Panc1 (cell line): ENCODE measurements around the gene COL4A2. TPM values are rescaled to one million over a fixed set of nuclear protein-coding genes. Genes with fewer than 3 reads are reported as not detected.

ENCODE experiments used
- ATAC-seq: fragments of 200-7000 bp; cut with Tn5 transposase; 2 replicates; pipeline ENCODE4 v1.9.1; 2020; ENCODE audit warnings: mild to moderate bottlenecking, moderate library complexity
- BruUV-seq: library from RNA; stranded (reverse); fragments of 400-500 nt; replicated peaks from 2 replicates; lab custom pipeline; 2021; lab: Mats Ljungman, UMichigan
- CTCF ChIA-PET: fragments of 300-600 bp; sonication (Branson Sonifier 250); formaldehyde crosslinking; loops from one replicate; lab custom pipeline; 2022; ENCODE audit warnings: antibody characterized with exemption; lab: Charles Lee
- POLR2A ChIA-PET: fragments of 300-600 bp; sonication (Branson Sonifier 250); formaldehyde crosslinking; loops from one replicate; lab custom pipeline; 2022; ENCODE audit warnings: antibody characterized with exemption; lab: Charles Lee
- DNase-seq: peaks from one replicate; pipeline ENCODE4 v3.0.0-alpha.2; 2010; ENCODE audit warnings: low read depth, low spot score
- H3K27ac ChIP-seq: 2 replicates; pipeline ENCODE4 v1.5.1; 2011; ENCODE audit warnings: mild to moderate bottlenecking, low read length, inconsistent platforms
- H3K27me3 ChIP-seq: fragments of 200-500 bp; sonication (Bioruptor generic); 2 replicates; pipeline ENCODE4 v1.6.0; 2014; ENCODE audit warnings: low read length, inconsistent platforms; ENCODE audit not compliant: control insufficient read depth, insufficient read depth
- H3K36me3 ChIP-seq: fragments of 200-500 bp; sonication (Bioruptor generic); 2 replicates; pipeline ENCODE4 v1.5.1; 2014; ENCODE audit warnings: inconsistent platforms, mild to moderate bottlenecking, low read length, moderate library complexity; ENCODE audit not compliant: control insufficient read depth, insufficient read depth
- H3K4me1 ChIP-seq: 2 replicates; pipeline ENCODE4 v1.5.1; 2011; ENCODE audit warnings: inconsistent platforms, mild to moderate bottlenecking, low read length, moderate library complexity; ENCODE audit not compliant: control insufficient read depth, insufficient read depth
- H3K4me3 ChIP-seq, 2 experiments: 2 replicates each; pipeline ENCODE4 v1.5.1; 2011 to 2012; ENCODE audit warnings: low read depth in 2 of 2, low read length in 2 of 2, mild to moderate bottlenecking in 2 of 2, inconsistent platforms in 1 of 2, moderate library complexity in 1 of 2
- H3K9me3 ChIP-seq: fragments of 200-500 bp; sonication (Bioruptor generic); 2 replicates; pipeline ENCODE4 v1.5.1; 2014; ENCODE audit warnings: low read depth, mild to moderate bottlenecking, inconsistent platforms, low read length, moderate library complexity; ENCODE audit not compliant: control insufficient read depth, insufficient read depth
- POLR2AphosphoS5 ChIP-seq: IDR thresholded peaks from 2 replicates; pipeline ENCODE4 v1.6.1; 2012; ENCODE audit warnings: mild to moderate bottlenecking, low read depth, low read length, moderate library complexity
- SIN3A ChIP-seq: IDR thresholded peaks from 2 replicates; pipeline ENCODE4 v1.6.1; 2012; ENCODE audit warnings: low read depth, mild to moderate bottlenecking, low read length, moderate library complexity, borderline replicate concordance; ENCODE audit not compliant: insufficient read depth
- TCF7L2 ChIP-seq: IDR thresholded peaks from 2 replicates; pipeline ENCODE4 v1.6.1; 2011; ENCODE audit warnings: mild to moderate bottlenecking, low read depth, low read length, inconsistent platforms
- in situ Hi-C: cut with HindIII; loops from 2 replicates; pipeline ENCODE4 v1.10.0; 2016; ENCODE audit warnings: low sequenced_read_pairs, low pct_unique_long_range_greater_than_20kb
- intact Hi-C: fragments of 100-400 bp; cut with micrococcal nuclease; formaldehyde crosslinking; loops from one replicate; pipeline ENCODE4 v1.10.0; 2022; ENCODE audit not compliant: unreplicated experiment
- total RNA-seq: library from RNA; stranded (reverse); gene quantifications from one replicate; pipeline ENCODE4 v1.2.1, GENCODE V29; 2021; ENCODE audit not compliant: unreplicated experiment
- TF ChIP-seq, protein P1 (sequence below): fragments of 450-650 bp; IDR thresholded peaks from 2 replicates; pipeline ENCODE4 v1.5.1; 2017; ENCODE audit warnings: mild to moderate bottlenecking
- TF ChIP-seq, protein P2 (sequence below), 2 experiments: IDR thresholded peaks; 2 replicates each; pipeline ENCODE4 v1.6.1; 2011 to 2012; ENCODE audit warnings: low read depth in 2 of 2, control low read depth in 1 of 2, low read length in 1 of 2, mild to moderate bottlenecking in 1 of 2, moderate library complexity in 1 of 2; ENCODE audit not compliant: insufficient read depth in 1 of 2

The COL4A2 gene
- total RNA-seq, 1 experiment from 2014 or later = 3.0 TPM

- no peak for DNase-seq
- Histone ChIP-seq H3K4me3 (no peak overlapping the region), H3K4me1 (no peaks in the 10 kb centered on the region), H3K36me3 (no peaks in the 10 kb centered on the region), H3K27ac (no peak overlapping the region), H3K9me3 (no peaks in the 10 kb centered on the region), H3K27me3 (no peaks in the 10 kb centered on the region)
- BruUV-seq = no TSS peak
- ChIA-PET POLR2A (no interaction called here), CTCF (no interaction called here)
- intact Hi-C loops (no loop called here), in situ Hi-C loops (no loop called here)
- TF ChIP-seq POLR2AphosphoS5 = no peak
- no peak for TF ChIP-seq SIN3A
- no peak for TF ChIP-seq TCF7L2
- TF ChIP-seq, protein P1, sequence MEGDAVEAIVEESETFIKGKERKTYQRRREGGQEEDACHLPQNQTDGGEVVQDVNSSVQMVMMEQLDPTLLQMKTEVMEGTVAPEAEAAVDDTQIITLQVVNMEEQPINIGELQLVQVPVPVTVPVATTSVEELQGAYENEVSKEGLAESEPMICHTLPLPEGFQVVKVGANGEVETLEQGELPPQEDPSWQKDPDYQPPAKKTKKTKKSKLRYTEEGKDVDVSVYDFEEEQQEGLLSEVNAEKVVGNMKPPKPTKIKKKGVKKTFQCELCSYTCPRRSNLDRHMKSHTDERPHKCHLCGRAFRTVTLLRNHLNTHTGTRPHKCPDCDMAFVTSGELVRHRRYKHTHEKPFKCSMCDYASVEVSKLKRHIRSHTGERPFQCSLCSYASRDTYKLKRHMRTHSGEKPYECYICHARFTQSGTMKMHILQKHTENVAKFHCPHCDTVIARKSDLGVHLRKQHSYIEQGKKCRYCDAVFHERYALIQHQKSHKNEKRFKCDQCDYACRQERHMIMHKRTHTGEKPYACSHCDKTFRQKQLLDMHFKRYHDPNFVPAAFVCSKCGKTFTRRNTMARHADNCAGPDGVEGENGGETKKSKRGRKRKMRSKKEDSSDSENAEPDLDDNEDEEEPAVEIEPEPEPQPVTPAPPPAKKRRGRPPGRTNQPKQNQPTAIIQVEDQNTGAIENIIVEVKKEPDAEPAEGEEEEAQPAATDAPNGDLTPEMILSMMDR = no peak
- TF ChIP-seq, protein P2, sequence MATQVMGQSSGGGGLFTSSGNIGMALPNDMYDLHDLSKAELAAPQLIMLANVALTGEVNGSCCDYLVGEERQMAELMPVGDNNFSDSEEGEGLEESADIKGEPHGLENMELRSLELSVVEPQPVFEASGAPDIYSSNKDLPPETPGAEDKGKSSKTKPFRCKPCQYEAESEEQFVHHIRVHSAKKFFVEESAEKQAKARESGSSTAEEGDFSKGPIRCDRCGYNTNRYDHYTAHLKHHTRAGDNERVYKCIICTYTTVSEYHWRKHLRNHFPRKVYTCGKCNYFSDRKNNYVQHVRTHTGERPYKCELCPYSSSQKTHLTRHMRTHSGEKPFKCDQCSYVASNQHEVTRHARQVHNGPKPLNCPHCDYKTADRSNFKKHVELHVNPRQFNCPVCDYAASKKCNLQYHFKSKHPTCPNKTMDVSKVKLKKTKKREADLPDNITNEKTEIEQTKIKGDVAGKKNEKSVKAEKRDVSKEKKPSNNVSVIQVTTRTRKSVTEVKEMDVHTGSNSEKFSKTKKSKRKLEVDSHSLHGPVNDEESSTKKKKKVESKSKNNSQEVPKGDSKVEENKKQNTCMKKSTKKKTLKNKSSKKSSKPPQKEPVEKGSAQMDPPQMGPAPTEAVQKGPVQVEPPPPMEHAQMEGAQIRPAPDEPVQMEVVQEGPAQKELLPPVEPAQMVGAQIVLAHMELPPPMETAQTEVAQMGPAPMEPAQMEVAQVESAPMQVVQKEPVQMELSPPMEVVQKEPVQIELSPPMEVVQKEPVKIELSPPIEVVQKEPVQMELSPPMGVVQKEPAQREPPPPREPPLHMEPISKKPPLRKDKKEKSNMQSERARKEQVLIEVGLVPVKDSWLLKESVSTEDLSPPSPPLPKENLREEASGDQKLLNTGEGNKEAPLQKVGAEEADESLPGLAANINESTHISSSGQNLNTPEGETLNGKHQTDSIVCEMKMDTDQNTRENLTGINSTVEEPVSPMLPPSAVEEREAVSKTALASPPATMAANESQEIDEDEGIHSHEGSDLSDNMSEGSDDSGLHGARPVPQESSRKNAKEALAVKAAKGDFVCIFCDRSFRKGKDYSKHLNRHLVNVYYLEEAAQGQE (IDR thresholded peaks at IDR 0.05; ENCODE audit: insufficient read depth in 1 of 2, low read depth in 2 of 2, low read length in 1 of 2) = no peak
- no peak for ATAC-seq
Observed at GRCh38 chr13:110323172-110323891, 16.2 kb downstream of the COL4A2 start.

DNA sequence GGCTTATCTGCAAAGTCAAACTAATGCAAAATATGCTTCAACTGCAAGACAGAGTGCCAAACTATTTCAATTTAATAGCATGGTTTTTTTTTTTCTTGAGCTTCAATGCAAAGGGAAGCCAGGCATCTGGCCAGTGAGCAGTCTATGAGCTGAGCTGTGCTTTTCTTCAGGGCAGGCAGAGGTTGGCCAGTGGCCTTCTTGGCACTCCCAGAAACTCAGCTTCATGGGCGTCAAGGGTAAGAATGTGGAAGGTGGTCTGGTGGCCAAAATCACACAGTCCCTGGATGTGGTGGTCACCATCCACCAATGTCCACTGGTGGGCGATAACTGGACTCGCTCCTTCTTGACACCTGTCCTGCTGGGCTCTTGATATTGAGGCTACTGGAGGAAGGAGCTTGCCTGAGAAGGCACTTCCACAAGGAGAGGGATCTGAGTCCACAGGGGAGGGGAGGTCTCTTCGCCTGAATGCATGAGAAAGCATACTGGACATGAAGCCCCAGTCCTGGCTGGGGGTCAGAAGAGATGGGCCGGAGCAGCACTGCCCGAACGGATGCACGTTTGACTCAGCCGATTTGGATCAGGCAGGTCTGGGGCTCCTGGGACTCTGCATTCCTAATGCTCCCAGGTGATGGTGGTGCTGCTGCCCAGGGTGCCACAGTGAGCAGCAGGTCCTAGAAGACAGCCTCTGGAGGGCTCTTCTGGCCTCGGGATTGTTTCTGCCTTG, 17.1 kb downstream of the COL4A2 start:
- intact Hi-C loops = no loop called here
- ATAC-seq (no peak), DNase-seq (no peak)
- Histone ChIP-seq H3K4me1 (no peaks in the 10 kb centered on the region), H3K9me3 (no peaks in the 10 kb centered on the region), H3K36me3 (no peaks in the 10 kb centered on the region), H3K27me3 (no peaks in the 10 kb centered on the region), H3K4me3 (no peak overlapping the region), H3K27ac (no peak overlapping the region)
- BruUV-seq = no TSS peak
- ChIA-PET POLR2A (no interaction called here), CTCF (no interaction called here)
- in situ Hi-C loops = no loop called here
- TF ChIP-seq, protein P1 = no peak
- TF ChIP-seq, protein P2 (IDR thresholded peaks at IDR 0.05; ENCODE audit: insufficient read depth in 1 of 2, low read depth in 2 of 2, low read length in 1 of 2) = no peak
- TF ChIP-seq TCF7L2 (no peak), SIN3A (no peak), POLR2AphosphoS5 (no peak)
